ENCODE measurements around the gene KRT23.
A peak's percentile ranks its signal among the peaks of the same experiment; 100 is the strongest.
"Not testable (repeated sequence)": the region's sequence is repeated elsewhere in the genome, so short reads cannot be mapped to it uniquely, and the experiment has no call there.

Gene KRT23

DNA sequence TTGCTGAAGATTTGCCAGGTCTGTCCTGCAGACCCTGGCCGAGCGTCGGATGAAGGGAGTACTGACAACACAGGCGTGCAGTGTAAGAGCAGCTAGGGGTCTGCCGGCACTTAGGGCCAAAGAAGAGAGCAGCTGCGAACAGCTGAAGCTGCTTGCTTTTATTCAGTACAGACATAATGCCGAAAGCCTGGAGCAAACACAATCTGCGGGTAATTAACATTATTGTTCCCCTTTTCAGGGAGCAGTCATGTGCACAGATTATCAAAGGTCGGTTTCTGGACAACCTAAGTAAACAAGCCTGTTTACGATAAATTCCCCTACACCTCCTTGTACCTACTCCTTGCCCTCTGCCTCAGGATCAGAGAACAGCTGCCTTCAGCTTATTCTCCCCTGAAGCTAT, 12.0 kb upstream of the KRT23 start:
- DNase-seq: no peak

DNA sequence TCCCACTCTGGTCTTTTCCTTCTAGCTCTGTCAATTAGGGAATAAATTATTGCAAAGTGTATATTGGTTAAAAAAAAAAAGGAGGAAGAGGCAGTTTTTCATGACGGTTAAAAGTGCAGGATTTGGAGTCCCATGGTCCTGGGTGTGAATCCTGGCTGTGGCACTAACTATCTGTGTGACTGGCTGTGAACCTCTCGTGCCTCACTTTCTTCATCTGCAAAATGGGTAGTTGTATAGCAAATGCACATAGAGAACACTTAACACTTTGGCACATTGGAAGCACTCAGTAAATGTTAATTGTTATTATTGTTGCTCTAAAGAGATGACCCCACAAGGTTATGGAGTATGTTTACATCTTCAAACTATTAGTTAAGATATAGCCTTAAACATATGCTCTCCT, 10.5 kb upstream of the KRT23 start:
- DNase-seq: no peak

DNA sequence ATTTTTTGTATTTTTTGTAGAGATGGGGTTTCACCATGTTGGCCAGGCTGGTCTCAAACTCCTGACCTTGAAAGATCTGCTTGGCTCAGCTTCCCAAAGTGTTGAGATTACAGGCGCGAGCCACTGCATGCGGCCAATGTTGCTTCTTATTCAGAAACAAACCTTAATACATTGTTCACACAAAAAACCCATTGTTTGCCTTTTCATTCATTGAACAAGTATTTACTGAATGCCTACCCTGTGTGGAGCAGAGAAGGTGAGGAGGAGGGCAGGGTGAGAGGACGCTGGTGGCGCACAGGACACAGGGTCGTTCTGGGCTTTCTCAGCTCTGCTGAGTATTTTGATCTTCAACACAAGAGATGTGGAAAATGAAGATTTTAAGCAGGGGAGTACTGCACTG, 8.0 kb upstream of the KRT23 start:
- DNase-seq: no peak

DNA sequence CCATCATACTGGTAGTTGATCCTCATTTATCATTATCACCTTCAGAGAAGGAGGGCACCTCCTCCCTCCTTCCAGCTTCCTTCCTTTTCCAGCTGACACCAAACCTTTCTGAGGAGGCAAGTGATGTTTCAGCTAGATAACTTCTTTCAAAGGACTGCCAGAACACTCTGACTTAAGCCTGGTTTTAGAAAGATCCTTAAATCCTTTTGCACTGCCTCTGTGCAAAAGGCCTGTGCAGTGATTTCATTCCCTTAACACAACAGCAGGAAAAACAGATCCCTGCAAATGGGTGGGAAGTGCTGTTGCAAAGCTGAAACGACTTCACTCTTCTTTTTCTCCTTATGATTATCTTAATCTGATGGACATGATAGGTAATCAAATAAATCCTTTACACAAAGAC, 7.1 kb upstream of the KRT23 start:
- DNase-seq: no peak

DNA sequence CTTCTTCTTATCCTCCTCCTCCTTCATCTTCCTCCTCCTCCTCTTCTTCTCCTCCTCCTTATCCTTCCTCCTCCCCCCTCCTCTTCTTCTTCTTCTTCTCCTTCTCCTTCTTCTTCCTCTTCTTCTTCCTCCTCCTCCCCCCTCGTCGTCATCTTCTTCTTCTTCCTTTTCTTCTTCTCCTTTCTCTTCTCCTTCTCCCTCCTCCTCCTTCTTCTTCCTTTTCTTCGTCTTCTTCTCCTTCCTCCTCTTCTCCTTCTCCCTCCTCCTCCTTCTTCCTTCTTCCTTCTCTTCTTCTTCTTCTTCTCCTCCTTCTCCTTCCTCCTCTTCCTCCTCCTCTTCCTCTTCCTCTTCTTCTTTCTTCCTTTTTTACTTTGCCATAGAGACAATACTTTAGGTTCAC, 5.1 kb upstream of the KRT23 start:
- no peak for DNase-seq

DNA sequence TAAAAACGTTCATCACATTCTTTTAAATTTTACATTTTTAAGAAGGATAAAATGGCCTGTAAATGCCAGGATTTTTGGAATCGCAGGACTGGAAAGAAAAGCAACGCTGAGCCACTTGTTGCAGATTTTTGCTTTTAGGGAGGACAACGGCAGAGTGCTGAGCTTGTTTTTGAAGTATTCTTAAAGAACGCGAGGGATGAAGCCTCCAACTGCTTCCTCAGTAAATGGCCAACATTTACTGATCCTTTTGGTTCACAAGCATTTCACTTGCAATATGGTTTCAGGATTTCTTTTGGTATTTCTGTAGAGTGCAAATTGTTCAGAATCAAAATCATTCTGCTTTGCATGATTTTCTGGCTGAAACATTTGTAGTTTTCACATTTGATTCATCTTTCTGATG, 2.8 kb upstream of the KRT23 start:
- DNase-seq: no peak

DNA sequence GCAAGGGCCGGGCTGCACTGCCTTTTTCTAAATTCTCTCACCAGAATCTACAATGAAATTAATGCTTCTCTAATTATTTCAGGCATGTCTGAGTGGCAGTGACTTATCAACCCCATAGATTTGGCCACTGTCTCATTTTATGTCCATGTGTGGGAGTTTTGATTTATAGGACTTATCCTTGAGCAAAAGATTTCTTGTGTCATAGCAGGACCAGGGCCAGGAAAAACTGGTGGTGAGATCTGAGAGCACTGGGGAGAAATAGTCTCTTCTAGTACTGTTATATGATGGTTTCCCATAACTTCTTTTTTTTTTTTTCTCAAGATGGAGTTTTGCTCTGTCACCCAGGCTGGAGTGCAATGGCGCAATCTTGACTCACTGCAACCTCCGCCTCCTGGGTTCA, 1.5 kb upstream of the KRT23 start:
- DNase-seq: no peak

DNA sequence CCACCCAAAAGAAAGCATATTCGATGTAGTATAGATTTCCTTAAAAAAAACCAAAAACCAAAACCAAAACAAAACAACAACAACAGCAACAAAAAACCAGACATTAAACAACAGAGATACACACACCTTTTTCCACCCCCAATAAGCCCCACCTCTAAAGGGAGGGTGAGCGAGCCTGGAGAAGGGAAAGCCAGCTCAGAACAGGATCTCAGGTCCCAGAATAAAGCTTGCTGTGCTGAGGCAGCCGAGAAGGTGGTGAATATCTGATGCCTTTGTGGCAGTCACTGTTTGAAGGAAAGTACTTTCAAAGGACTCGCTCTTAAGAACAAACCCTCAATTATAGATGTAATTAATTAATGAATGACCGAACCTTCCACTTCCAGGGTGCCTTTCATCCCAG, 470 bp downstream of the KRT23 start:
- DNase-seq: no peak

DNA sequence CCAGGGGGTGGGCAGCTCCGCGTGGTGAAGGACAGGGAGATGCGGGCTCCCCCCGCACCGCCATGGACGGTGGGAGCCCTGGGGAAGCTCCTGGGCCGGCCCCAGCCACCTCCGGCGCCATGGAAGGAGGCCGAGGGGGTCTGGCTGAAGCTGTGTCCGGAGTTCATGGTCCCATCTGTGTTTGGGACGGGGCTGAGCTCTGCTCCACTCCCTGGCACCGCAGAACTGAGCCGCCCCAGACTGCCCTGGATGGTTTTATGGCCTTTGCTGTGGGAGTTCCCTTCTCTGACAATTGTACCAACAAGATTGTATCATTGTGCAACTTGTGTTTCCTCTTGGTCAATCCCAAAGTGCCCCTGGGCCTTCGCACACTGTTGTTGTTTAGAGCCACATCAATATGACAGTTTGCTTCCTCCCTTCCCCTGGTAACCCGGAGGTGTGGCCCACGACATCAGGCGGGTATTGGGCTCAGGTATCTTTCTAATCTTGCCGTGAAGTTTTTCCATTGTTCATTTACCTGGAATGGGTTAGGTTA, 942 bp downstream of the KRT23 start:
- DNase-seq: no peak

DNA sequence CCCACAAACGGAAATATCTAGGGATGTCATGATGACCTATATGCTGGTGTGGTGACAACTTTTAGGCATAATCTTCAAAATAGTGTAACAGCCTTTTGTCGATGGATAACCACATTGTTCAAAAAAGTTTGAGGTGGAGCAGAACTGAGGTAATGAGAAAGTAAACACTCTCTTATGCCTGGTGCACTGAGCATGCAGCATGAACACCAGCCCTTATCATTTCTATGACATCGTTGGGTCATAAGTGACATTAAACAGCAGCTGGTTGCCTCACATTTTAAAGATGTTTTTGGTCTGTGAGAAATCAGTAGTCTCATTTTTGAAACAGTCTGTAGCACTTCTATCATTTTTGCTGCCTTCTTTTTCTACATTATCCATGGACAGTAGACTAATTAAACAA, 1.8 kb downstream of the KRT23 start:
- DNase-seq: no peak

DNA sequence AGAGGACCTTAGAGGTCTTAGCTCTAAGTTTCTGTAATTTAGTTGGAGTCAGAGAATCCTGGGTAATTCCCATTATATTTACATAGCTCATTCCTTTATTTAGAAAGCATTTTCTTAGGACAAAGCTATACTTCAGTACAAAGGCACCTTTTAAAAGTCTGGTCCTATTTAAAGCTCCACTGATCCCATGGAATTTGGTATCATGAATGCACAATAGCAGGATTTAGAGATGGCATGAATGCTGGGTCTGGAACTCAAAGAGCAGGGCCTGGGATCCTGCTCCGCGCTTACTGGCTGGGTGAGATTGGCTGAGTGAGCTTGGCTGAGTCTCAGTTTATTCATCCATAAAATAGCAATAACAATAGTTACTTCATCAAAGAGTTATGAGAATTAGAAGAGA, 4.8 kb downstream of the KRT23 start:
- DNase-seq: no peak

DNA sequence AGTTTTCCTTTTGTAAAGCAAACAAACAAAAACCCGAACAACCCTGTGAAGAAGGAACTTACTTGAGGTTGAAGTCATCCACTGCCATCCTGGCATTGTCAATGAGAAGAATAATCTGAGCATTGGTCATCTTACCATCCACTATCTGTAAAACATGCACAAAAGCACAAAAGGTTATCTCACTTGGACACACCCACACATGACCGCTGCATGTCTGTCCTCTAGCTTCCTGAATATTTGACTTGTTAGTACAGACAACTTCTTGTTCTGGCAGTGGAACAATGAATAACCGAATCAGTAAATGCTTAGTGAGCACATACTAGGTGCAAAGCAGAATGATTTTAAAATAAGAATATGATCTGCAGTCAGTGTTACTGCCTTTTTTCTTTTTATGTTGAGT, 6.1 kb downstream of the KRT23 start:
- DNase-seq: no peak

DNA sequence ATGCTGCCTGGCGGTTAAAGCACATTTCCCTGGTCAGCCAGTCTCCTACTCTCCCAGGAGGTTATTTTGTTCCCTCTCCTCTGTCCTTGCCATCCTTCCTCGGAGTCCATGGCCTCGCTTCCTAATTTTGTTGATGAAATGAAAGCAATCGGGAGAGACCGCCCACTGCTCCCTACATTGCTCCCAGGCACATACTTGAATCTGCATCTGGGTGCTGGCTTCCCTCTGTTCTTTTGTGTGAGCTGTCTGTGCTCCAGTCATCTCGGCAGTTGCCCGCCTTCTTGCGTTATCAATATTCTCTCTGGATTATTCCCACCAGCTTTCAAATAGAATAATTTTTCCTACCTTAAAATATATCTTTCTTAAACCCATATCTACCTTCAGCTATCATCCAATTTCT, 11.1 kb downstream of the KRT23 start:
- no peak for DNase-seq

DNA sequence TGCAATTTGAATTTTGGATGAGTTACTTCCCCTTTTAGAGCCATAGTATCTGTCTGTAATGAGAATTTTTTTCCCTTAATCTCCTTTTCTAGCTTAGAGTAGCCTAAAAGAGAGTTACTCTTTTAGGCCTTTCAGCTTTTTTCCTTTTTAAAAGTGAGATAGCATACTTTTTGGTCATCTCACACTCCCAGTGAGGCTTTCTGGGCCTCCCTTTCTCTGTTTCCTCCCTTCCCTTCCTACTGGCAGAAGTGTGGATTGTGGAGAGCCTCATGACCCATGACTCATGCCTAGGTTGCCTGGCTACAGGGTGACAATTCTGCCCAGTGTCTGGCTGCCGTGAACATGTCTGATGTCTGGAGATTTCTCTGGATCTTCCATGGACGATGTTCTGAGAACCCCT, 15.2 kb downstream of the KRT23 start:
- DNase-seq: peak; percentile 90

DNA sequence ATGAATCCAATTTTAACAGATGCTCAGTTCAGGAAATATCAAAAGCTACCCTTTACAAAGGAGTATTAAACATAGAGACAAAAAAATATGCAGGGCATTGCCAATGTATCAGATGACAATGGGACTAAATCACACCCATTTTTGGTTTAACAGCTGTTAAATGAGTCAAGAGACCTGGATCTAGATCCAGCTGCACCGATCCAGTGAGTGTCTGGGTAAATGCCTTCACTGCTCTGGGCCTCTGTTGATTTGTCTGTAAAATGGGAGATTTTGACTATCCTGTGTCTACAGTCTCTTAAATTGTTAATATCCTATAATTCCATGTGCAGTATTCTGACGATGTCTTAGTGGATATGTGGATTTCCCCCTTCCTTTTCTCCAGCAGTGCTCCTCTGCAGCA, 16.4 kb downstream of the KRT23 start:
- DNase-seq: peak; percentile 24

DNA sequence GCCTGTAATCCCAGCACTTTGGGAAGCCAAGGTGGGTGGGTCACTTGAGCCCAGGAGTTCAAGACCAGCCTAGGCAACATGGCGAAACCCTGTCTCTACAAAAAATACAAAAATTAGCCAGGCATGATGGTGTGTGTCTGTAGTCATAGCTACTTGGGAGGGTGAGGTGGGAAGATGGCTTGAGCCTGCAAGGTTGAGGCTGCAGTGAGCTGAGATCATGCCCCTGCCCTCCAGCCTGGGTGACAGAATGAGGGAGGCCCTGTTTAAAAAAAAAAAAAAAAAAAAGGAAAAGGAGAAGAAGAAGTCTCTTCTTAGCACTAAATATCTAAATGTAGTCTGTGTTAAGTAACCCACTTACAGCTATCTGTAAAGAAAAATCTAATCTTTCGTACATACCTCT, 20.3 kb downstream of the KRT23 start:
- not testable (repeated sequence) for DNase-seq

DNA sequence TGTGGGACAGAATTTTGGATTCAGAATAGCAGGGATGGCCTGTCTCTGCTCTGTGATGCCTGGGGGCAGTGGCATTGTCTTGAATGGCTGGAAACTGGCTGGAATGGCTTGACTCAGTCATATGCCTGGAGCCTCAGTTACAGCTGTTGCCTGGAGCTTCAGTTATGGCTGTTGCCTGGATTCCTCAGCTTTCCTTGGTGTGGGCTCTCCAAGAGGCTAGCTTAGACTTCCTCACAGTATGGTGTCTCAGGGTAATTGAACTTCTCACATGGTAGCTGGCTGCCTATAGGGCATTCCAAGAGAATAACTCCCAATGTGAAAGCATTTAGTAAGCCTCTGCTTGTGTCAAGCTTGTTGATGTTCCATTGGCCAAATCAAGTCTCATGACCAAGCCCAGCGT, 21.1 kb downstream of the KRT23 start:
- no peak for DNase-seq

DNA sequence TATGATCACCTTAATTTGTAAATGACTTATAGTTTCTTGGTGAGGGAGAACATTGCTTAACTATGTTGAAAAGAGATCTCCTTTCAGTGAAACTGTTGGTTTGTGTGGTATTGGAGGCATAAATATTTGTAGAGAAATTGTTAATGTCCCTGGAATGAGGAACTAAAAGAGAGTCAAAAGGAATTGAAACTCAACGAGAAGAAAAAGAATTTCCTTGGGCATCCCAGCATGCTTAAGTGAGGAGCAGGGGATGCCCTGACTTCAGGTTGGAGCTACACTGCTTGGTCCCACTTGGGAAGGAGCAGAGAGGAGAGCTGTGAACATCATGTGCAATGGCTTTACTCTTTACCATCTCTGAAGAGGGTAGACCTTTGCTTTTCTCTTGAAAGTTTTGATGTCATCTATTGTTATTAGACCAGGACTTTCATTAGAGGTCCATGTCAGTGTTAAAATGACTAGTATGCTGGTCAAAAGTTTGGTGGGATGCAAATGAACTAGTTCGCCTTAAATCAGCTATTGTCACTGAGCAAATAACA, 21.7 kb downstream of the KRT23 start:
- DNase-seq: peak; percentile 69

DNA sequence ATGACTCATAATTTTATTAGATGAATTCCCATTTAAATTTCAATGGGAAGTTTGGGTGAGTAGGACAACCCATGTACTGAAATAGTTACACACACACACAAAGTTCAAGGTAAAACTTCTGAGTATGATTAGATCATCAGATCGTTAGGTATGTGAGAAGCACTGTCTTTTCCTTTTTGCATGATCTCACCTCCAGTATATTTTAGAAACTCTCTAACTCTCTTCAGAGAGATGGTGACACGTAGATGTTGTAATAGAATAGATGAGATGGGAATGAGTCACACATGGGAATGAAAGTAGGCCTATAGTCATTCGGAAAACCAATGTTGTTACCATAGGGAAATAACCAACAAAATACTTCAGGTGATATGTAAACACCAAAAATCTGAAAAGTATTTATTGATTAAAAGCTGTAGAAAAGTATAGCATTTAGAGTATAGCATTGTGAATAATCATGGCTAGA, 22.2 kb downstream of the KRT23 start:
- peak; percentile 98 for DNase-seq

DNA sequence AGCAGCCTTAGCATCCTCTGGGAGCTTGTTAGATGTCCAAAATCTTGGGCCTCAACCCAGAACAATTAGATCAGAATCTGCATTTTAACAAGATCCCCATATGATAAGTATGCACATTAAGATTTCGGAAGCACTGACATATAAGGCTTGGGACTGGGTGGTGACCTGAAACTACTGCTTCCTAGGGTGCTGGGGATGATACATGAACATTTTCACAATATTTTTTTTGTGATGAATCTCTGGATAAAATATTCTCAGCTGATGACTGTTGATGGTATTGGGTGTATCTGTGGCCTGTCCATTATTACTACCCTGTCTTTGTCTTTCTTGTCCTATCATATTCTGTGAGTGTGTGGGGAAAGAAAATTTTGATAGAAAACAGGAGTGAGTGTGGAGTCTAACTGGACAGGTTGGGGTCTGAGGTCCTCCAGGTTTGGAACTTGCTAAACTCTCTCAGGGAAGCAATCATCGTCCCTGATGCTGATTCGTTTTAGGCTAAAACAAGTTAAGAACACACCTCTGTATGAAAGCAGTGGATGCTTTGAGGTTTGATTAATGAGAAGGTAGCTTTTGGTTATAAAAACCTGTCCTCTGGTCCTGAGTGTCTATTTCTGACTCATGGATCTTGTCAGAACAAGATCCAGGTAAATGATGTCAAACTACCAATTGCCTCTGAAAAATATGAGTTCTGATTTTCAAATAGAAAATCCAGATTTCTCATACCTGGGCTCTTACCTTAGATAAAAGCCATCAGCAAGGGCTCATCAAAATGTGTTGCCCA, 23.2 kb downstream of the KRT23 start:
- no peak for DNase-seq

DNA sequence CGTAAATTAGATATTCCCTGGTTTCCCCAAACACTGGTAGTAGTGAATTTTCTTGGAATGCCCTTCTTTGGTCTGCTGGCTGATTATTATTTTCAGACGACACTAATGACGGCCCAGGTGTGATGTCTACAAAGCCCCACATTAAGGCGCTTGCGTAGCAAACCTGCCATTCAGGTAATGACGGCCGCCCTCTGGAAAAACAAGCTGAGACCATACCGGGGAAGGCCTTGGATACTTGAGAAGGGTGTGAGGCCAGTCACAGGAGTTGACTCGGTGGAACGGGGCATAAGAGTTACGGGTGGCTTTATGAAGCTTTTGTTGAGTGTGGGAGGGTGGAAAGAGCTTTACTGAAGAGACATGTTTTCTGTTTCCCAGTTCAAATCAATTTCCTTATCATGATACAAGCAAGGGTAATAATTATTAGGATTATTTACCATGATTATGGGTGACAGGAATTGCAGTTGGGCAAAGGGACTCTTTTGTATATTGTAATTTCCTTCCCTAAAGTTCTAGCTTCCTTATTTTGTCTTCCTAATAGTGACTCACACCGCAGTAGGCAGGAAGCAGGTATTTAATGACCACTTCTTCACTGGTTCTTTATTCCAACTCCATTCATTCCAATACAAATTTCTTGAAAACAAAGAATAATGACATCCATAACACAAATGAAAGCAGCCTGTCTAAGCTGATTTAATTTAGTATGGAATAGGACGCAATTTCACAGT, 24.8 kb downstream of the KRT23 start:
- peak; percentile 3 for DNase-seq

DNA sequence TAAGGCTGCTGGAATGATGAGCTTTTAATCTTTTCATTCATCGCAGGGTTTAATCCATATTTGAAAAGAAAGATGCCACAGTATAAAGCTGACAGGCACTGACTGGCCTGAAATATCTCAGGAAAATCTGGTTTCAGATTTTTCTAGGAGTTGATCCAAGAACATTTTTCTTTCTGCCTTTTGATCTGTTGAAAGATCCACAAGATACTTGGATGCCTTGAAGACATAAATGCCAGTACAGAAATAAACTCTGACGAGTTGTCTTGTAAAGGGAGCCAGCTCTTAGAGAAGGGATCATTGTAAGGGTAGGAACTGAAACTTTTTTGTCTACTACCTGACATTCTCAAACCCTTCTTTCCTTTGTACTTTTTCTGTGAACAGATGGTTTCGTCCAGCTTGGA, 27.0 kb downstream of the KRT23 start:
- peak; percentile 20 for DNase-seq

DNA sequence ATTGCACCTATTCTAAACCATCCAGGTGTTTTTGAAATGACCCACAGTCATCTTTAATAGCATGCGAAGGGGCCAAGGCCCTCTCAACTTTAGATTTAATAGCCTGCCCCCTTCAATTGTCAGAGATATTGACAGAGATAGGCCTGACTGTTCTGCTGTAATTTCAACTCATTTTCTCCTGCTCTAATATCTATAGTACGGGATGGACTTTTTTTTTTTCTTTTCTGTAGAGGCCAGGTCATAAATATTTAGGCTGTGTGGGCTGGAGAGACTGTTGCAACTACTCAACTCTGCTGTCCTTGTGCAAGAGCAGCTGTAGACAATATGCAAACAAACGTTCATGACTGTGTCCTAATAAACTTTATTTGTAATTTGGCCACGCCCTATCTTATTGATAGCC, 27.7 kb downstream of the KRT23 start:
- DNase-seq: peak; percentile 86

DNA sequence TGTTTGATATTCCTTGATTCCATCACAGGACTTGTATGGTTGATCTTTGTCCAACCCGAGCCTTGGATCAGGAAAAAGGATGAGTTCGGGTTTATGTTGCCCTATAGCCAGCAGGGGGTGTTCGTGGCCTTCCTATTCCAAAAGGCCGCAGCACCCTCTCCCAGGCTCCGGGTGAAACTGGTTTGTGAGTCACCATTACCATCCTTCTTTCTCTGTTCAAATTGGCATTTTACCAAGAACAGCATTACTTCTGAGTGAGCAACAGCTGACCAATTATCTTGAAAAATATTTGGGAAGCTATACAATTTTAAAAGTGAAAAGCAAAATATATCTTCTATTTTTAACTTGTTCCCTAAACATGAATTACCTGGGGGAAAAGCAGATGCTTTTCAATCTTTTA, 28.1 kb downstream of the KRT23 start:
- DNase-seq: peak; percentile 98

All from HCEC 1CT (cell line).